Measurements from ENCODE around the gene CALM3.
"Not testable (repeated sequence)": the region's sequence is repeated elsewhere in the genome, so short reads cannot be mapped to it uniquely, and the experiment has no call there.

Gene CALM3

GRCh38 chr19:46617601-46618000 lies 16.5 kb downstream of the CALM3 start:
- DNase-seq = no peak

GRCh38 chr19:46618670-46619231 lies 17.6 kb downstream of the CALM3 start:
- peak; percentile 14 for DNase-seq

- DNase-seq = no peak
These were observed 19.1 kb downstream of the CALM3 start for GRCh38 chr19:46620267-46620666.

GRCh38 chr19:46620716-46621115 lies 19.6 kb downstream of the CALM3 start:
- DNase-seq = no peak

- DNase-seq = no peak
These were observed 20.3 kb downstream of the CALM3 start for GRCh38 chr19:46621191-46622117.

- DNase-seq = no peak
These were observed 21.0 kb downstream of the CALM3 start for GRCh38 chr19:46622118-46622446.

- no peak for DNase-seq
These were observed 22.9 kb downstream of the CALM3 start for GRCh38 chr19:46623915-46624502.

- peak; percentile 36 for DNase-seq
These were observed 24.0 kb downstream of the CALM3 start, which contains the start of gene PTGIR for GRCh38 chr19:46624958-46625661. Gene PTGIR, minus strand, starts transcription at chr19:46625089. Its CDS starts 864 bp downstream, at chr19:46624225.

GRCh38 chr19:46625731-46626130 lies 24.6 kb downstream of the CALM3 start:
- no peak for DNase-seq

GRCh38 chr19:46626446-46626845 lies 25.3 kb downstream of the CALM3 start:
- DNase-seq = no peak

- not testable (repeated sequence) for DNase-seq
These were observed 27.8 kb downstream of the CALM3 start for GRCh38 chr19:46628970-46629369.

GRCh38 chr19:46629546-46630025 lies 28.5 kb downstream of the CALM3 start:
- no peak for DNase-seq

- DNase-seq = no peak
These were observed 29.6 kb downstream of the CALM3 start for GRCh38 chr19:46630586-46631205.

- no peak for DNase-seq
These were observed 30.4 kb downstream of the CALM3 start for GRCh38 chr19:46631481-46631880.

- DNase-seq = no peak
These were observed 32.0 kb downstream of the CALM3 start for GRCh38 chr19:46633130-46633529.

- peak; percentile 38 for DNase-seq
These were observed 33.0 kb downstream of the CALM3 start for GRCh38 chr19:46634045-46634655.

GRCh38 chr19:46634656-46635218 lies 33.6 kb downstream of the CALM3 start:
- no peak for DNase-seq

- DNase-seq = no peak
These were observed 35.0 kb downstream of the CALM3 start, which contains the start of gene GNG8 for GRCh38 chr19:46635920-46636761. Gene GNG8, minus strand, starts transcription at chr19:46636202. Its CDS starts 1,520 bp downstream, at chr19:46634682.

- DNase-seq = no peak
These were observed 36.1 kb downstream of the CALM3 start for GRCh38 chr19:46637224-46637623.

- DNase-seq = no peak
These were observed 38.4 kb downstream of the CALM3 start for GRCh38 chr19:46639358-46640182.
